Activated CD8-positive, alpha-beta memory T cell treated with anti-CD3 and anti-CD28 coated beads, Interleukin-2, amount 50 U/mL, for 24 hours (primary cell): ENCODE measurements around the gene EMILIN3.

Source experiments
- DNase-seq: peaks from one replicate; pipeline ENCODE4 v3.0.0-alpha.2; 2020; ENCODE audit errors: extremely low read depth

Gene EMILIN3, protein sequence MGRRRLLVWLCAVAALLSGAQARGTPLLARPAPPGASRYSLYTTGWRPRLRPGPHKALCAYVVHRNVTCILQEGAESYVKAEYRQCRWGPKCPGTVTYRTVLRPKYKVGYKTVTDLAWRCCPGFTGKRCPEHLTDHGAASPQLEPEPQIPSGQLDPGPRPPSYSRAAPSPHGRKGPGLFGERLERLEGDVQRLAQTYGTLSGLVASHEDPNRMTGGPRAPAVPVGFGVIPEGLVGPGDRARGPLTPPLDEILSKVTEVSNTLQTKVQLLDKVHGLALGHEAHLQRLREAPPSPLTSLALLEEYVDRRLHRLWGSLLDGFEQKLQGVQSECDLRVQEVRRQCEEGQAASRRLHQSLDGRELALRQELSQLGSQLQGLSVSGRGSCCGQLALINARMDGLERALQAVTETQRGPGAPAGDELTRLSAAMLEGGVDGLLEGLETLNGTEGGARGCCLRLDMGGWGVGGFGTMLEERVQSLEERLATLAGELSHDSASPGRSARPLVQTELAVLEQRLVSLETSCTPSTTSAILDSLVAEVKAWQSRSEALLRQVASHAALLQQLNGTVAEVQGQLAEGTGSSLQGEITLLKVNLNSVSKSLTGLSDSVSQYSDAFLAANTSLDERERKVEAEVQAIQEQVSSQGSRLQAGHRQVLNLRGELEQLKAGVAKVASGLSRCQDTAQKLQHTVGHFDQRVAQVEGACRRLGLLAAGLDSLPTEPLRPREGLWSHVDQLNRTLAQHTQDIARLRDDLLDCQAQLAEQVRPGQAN

DNA sequence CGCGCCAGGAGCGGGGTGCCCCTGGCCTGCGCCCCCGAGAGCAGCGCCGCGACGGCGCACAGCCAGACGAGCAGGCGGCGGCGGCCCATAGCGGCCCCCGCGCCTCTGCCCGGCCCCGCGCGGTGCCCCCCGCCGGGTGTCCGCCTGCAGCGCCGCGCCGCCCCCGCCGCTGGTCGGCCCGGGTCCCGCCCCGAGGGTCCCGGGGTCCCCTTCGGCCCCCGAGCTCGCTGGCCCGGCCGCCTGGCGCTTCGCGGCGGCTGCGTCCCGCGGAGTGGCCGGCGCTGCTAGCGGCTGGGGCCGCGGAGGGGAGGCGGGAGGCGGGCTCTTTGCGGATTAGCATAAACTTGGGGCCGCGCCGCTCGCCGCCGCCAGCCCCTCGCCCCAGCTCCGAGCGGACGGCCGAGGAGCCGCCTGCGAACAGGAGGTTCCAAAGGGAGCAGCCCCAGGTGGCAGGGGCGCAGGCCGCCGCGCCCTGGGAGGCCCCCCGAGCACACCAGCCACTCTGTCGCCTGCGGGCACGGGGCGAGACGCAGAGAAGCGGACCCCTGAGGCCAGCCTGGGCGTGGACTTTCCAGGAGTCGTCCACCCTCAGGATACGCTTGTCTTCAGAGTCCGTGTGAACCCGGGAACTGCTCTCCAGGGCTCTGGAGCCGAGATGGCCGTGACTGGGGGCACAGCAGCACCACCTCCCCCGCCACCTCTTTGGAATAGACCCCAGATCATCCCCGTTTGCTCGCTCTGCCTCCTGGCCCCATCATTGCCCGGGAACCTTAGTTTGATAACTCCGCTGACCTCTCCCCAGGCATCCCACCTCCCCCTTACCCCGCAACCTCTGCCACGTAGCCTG lies at the start of gene EMILIN3:
Gene EMILIN3, minus strand, starts transcription at position 273 of the 847 bp plus-strand sequence. Its CDS starts 184 bp downstream, at position 89.
- DNase-seq: no peak

DNA sequence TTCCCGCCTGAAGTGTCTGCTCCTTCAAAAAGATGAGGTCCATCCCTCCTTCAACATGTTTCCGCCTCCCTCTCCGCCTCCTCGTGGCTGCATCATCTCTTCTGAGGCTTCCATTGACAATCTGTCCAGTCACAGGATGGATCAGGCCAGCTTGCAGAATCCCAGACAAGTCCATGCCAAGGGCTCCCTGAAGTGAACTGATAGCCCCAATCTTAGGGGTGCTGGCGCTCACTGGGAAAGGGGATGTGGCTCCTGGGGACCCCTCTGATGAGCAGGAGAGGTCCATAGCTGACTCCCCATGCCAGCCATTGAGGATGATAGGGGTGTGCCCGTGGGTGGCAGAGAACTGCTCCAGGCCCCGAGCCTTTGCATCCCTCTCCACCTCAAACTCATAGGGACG lies 48.6 kb upstream of the EMILIN3 start:
- no peak for DNase-seq

DNA sequence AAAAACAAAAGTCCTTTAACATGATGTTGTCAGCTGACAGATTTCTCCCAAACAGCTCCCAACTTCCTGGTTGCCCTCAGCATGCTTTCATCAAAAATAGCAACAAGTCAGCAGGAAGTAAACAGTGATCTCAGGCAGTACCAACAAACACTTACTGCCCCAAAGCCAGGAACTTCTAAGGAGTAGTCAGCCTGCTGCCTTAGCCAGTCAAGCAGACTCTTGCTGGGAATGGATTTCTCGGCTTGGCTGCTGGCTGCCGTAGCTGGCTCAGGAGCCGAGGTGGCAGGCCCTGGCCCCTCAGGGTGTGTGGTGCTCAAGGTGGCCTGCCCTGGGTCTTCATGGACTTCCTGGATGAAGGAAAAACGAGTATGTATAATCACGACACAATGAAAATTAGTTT lies 46.6 kb upstream of the EMILIN3 start:
- no peak for DNase-seq

DNA sequence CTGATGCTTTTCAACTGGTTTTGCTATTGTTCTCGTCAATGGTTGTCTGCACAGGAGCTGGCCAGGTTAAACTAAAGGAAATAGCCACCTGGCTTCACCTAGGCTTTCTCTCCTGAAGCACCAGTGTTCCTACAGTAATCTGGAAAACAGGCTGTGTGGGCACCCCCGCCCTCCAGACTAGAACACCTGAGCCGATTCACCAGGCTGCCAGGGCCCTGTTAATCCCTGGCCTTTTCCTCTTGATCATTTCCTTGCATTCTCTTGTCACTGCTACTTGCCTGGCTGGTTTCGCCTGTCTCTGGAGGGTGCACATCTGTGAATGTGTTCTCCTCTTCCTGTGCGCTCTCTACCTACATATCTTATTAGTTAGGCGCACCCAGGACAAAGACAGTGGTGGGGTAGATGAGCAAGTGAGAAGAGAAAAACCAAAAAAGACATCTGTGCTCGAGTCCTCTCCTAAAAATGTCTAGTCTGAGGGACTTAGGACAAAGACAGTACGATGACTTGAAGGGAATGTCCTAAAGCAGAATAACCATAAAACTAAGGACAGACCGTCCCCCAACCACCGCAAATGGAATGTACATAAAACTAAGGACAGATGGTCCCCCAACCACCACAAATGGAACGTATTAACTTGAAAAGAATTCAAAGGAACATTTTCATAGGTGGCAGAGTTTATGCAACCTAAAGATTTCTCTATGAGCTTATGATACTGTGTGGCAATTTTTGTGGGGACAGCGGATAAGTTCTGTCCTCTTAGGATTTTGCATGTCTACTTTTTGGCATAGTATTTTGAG lies 45.9 kb upstream of the EMILIN3 start:
- DNase-seq: no peak

DNA sequence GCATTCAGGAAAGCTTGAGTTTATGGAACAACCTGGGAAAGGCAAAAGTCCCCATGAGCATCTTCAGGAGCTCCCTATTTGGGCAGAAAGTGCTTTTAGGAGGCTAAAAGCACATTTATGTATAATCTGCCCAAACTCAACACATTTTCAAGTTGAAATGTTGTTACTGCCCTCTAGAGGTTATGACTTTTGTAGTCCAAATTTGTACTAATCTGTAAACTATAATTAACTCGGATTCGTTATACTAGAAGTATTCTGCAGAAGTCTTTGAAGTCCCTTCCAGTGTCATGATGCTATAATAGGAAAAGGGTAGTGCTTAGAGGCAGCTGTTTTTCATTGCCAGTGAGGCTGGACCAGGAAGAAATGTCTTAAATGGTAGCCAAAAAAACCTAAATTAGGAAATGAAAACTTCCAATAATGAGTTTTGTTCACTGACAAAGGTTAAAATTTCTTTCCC lies 44.8 kb upstream of the EMILIN3 start:
- DNase-seq: no peak

DNA sequence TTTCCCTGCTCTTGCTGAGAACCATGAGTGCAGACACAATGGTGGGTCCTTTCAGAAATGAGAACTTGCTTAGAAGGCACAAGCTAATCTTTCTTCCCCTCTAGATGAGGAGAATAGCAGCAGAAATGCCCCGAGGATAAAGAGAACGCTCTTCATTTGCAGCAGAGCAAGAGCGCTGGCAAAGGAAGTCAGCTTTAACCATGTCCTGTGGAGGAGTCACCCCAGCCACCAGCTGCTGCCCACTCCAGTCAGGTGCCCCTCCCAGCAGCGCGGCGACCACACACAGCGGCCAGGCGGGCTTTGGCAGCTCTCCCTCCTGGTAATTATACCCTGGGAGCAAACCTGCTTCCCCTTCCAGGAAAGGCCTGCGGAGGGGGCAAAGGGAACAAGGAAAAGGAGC lies 42.4 kb upstream of the EMILIN3 start:
- no peak for DNase-seq

DNA sequence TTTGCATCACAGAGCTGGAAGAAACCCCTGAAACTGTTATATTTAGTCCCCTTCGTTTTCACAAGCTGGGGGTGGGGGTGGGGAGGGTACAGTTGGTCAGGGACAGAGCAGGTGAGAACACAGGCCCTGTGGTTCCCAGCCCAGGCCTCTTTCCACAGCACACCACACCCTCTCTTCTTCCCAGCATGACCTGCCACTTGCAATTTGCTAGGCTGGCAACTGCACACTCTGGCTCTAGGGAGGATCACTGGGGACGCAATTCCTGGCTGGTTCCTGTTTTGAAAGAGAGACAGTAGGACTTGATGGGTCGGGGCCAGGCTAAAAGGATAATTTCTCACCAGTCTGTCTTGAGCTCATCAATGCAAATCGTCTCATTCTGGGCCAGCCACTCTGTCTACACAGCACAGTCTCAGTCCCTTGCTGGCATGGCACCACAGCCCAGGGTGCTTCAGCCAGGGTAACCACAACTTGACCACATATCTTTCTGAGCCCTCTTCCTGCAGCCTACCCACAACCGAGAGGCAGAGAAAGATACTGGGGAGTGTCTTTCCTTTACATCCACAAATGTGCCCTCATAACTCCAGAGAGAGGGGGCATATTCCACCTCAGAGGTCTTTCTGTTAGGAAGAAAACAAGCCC lies 41.7 kb upstream of the EMILIN3 start:
- DNase-seq: no peak

DNA sequence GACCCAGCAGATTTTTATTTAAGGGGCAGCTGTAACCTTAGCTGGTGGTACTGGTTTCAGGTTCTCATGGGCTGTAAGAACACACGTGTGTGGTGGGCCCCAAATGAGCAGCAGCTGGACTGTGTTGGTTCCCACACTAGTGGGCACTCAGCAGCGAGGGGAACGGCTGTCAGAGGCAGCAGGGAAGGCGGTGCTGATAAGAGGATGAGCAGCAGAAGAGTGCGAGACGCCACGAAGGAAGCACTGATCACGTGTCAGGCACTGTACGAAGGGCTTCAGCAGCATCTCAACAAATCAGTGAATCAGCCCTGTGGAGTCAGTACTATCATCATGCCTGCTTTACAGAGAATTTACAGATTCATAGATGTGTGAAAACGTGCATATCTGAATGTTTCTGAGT lies 41.0 kb upstream of the EMILIN3 start:
- DNase-seq: no peak

DNA sequence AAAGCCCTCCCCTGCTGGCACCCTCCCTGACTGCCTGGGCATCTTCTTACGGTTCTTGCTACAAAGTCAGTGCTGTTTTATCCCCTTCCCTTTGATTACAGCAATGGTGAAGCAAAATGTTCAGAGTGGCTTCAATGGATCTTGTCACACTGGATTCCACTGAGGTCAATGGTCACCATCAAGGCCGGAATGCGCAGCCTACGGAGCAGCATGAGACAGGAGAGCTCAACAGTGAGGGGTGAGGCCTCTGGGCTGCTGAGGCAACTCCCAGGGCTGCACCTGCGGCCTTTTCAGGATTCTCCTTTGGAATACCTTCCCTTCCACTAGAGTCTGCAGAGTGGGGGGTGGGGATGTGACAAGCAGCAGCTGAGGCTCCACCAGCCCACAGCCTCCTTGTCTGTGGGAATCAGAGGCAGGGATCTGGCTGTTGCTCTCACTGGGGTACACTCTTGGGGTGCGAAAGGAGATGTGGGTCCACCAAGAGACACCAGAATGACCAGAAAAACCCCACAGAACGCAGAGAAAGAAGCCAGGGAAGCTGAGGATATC lies 40.4 kb upstream of the EMILIN3 start:
- no peak for DNase-seq

DNA sequence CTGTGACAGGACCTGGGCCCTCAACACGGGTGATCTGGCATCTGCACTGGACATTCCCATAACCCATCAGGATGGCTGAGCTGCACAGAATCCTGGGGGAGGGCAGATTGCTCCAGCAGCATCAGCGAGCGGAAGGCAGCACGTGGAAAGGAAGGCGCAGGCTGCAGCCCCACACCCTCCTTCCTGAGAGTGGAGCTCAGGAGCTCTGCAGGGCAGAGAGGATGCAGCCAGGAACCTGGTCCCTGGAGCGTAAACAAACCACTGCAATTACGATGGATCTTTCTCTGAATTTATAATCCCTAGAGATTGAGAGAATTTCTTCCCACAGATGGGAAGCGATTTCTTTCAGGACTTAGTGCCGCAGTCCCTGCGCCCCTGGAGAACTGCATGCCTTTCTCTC lies 39.7 kb upstream of the EMILIN3 start:
- DNase-seq: no peak

DNA sequence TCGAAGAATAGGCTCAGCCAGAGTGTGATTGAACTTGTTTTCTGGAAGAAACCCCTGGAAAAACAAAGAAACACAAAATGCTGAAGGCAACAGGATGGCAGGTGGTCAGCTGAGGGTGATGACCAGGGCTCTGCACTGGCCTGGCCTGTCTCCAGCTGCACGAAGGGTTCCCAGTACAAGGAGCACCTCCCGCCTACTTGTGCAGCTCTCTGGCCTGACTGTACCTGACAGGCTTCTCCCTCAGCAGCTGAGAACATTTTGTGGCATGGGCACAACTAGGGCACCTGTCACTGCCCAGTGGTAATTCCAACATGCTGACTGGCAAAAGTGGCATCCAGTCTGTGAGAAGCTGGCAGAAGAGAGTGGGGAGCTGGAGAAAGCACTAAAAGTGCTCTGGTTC lies 38.8 kb upstream of the EMILIN3 start:
- DNase-seq: no peak

DNA sequence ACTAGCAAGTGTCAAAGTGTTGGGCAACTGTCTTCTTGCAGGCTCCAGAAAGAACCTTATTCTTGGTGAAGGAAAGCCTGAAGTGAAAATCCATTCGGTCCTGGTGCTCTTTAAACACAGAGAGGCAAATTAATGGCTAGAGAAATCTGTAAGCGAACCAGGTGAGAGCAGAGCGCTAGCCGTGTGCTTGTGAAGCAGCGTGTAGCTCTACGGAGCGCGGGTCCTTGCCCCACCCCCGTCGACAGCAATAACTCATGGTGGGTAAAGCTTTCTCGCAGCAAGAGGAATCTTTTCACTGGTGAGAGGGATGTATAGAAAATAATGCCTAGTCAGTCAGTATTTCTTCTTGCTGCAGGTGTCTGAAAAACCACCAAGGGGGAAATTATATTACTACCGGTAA lies 37.0 kb upstream of the EMILIN3 start:
- DNase-seq: no peak

DNA sequence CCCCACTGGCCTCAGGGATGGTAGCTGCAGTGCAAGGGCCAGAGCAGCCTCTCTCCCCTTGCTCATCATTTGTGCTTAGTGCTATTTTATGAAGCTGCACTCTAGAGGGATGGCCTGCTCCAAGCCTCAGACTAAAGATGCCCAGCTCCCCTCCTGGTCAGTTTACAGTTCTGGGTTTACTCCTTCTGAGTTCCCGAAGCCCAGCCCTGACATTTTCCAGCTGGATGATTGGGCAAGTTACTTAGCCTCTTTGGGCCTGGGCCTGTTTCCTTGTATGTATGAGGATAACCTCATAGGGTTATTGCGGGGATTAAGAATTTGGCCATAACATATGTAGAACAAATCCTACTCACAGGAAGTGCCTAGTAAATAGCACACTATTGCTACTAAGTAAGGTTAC lies 31.8 kb upstream of the EMILIN3 start:
- no peak for DNase-seq

DNA sequence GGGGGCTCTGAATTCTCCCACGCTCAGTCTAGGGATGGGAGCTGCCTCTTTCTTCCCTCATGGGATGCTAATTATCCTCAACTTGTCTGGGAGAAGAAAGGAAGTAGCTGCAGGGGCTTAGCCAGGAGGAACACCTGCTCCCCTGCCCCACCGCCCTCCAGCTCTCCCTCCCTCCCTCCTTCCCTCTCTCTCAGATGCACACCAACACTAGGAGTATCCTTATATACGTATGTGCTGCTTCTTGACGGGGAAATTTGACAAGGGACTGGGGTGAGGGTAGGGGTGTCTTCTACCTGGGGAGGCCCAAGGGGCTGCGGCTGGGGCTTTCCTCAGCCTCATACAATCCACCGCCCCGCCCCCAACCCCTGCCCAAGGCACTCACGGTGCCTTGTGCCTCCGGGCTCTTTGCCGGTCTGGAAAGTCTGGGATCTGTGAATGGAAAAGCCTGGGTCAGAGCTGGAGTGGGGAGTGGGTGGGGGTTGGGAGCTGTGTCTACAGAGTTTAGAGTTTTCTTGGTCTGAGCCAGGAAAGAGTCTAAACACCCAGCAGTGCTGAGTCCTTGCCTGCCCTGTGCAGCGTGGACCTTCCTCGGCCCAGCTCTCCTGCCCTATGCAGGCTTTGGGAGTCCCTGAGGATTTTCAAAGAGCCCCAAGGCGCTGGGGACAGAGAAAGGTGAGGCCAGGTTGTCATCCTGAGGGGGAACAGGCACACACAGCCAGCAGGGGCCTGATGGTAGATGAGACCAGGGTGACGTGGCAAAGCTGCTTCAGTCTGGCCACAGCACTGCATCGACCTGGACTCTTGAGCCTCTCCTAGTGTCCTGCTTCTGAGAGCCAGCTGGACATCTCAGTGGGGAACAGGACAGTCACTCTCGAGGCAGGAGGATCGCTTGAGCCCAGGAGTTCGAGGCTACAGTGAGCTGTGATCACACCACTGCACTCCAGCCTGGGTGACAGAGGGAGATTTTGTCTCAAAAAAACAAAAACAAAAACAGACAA lies 29.3 kb upstream of the EMILIN3 start:
- DNase-seq: no peak

DNA sequence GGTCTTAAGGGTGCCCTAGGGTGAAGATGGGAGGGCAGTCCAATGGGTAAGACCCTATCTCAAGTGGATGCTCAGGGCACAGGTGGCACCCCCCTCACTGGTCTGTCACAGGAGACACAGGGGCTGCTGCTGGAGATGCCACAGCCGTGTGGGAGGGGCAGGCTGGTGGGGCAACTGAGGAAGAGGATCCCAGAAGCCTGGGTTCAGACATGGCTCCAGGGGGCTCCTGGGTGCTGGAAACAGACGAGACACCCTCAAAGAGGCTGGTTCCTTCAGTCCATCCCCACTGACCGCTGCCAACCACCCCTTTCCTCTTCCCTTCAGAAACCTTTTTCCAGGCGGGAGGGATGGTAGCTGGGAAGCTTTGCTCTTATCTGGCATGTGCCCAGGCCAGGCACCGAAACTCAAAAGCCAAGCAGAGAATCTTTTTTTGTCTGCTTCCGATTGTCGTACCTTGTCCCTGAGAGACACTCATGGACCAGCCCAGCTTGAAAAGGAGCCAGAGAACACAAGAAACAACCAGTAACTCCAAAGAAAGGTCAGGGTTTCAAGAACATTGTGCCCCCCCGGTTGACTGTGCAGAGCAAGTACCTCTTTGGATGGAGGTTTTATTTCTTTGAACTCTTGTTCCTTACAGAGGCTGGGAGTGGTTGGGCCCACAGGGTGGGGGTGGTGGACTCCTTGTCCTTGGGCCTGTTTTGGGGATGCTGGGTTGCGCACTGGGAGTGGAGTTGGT lies 28.5 kb upstream of the EMILIN3 start:
- no peak for DNase-seq

DNA sequence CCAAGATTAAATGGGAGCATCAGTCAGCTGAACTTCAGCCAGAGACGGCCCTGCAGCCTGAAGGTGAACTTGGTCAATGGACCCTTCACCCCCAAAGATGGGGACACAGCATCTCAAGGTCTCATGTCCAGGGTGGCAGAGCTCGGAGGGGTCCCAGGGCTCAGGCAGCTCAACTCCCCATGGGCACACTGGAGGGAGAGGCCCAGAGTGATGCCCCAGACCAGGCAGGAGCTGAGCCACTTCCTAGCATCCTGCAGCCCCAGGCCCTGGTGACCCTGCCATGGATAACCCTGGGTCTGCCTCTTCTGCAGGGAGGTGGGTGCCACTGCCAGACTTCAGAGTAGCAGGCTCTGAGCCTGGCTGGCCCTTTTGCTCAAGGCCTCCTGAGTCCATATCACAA lies 27.5 kb upstream of the EMILIN3 start:
- DNase-seq: no peak

DNA sequence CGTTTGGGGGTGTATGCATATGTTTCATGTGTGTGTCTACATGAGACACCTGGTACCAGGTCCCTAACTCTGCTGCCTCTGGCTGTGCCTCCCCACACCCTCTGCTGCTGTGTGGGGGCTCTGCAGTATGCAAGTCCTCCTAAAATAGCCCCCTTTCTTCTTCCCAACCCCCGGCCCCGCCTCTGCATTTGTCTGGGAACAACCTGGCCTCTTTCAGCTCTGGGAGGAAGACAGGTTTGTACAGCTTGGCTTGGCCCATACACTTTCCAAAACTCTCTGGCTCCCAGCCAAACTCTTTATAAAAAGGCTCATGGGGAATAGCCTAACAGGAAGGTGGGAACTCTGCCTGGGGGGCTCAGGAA lies 27.1 kb upstream of the EMILIN3 start:
- no peak for DNase-seq

DNA sequence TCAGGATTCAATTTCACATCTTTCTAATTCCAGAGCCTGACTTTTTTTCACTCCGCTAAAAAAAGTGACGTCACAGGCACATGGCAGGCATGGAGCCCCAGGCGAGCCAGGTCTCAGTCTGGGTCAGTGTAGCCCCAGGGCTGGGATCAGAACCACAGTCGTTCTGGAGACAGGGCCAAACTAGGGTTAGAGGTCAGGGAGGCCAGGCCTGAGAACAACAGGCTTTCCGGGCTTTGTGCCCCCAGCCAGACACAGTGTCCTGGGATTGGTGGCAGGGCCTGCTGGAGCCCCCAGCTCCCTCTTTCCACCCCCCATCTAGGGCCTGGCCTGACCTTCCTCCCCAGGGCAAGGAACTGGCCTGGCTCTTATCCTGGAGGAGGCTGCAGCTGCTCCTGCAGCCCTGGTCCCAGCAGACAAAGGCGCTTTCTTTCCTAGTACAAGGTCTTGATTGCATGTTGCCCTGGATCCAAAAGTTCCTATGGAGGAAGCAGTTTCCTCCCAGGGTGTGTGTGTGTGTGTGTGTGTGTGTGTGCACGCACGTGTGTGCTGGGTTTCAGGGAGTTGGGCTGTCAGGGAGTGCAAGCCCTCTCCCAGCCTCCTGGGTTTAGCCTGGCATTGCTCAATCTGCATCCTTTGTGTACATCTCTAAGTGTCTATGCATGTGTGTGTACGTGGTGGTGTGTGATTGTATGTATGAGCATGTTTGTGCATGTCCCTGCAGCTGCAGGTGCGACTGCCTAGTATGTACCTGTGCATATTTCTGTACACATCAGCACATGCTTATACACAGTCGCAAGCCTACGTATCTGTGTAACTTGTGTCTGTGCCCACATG lies 26.5 kb upstream of the EMILIN3 start:
- no peak for DNase-seq
